Measurements from ENCODE around the gene MRPL21.

- TF ChIP-seq POLR2A (IDR thresholded peaks at IDR 0.05; ENCODE audit: low read length) (no peak), RAD21 (conservative IDR thresholded peaks at IDR 0.05 in 1 of 2, IDR thresholded peaks at IDR 0.05 in 1 of 2) (no peak), ESRRA (IDR thresholded peaks at IDR 0.05; ENCODE audit: borderline replicate concordance, low read length) (no peak), SREBF2 (IDR thresholded peaks at IDR 0.05) (no peak), HDAC2 (IDR thresholded peaks at IDR 0.05) (no peak), EP300 (IDR thresholded peaks at IDR 0.05) (no peak), BHLHE40 (IDR thresholded peaks at IDR 0.05; ENCODE audit: low read depth, low read length) (no peak), CHD2 (IDR thresholded peaks at IDR 0.05; ENCODE audit: low read length, partially characterized antibody) (no peak), NR3C1 (IDR thresholded peaks at IDR 0.05) (no peak), PHF8 (IDR thresholded peaks at IDR 0.05; ENCODE audit: borderline replicate concordance, low read depth) (no peak), FOSL2 (IDR thresholded peaks at IDR 0.05) (no peak), FOSL2 (CRISPR knock-in tag; IDR thresholded peaks at IDR 0.05) (no peak), HMGXB4 (CRISPR knock-in tag; IDR thresholded peaks at IDR 0.05; ENCODE audit: borderline replicate concordance) (no peak)
- TF ChIP-seq, protein P1, sequence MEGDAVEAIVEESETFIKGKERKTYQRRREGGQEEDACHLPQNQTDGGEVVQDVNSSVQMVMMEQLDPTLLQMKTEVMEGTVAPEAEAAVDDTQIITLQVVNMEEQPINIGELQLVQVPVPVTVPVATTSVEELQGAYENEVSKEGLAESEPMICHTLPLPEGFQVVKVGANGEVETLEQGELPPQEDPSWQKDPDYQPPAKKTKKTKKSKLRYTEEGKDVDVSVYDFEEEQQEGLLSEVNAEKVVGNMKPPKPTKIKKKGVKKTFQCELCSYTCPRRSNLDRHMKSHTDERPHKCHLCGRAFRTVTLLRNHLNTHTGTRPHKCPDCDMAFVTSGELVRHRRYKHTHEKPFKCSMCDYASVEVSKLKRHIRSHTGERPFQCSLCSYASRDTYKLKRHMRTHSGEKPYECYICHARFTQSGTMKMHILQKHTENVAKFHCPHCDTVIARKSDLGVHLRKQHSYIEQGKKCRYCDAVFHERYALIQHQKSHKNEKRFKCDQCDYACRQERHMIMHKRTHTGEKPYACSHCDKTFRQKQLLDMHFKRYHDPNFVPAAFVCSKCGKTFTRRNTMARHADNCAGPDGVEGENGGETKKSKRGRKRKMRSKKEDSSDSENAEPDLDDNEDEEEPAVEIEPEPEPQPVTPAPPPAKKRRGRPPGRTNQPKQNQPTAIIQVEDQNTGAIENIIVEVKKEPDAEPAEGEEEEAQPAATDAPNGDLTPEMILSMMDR (IDR thresholded peaks at IDR 0.05), result no peak
- TF ChIP-seq, protein P2, sequence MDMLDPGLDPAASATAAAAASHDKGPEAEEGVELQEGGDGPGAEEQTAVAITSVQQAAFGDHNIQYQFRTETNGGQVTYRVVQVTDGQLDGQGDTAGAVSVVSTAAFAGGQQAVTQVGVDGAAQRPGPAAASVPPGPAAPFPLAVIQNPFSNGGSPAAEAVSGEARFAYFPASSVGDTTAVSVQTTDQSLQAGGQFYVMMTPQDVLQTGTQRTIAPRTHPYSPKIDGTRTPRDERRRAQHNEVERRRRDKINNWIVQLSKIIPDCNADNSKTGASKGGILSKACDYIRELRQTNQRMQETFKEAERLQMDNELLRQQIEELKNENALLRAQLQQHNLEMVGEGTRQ (IDR thresholded peaks at IDR 0.05), result no peak
These were observed 33.2 kb downstream of the MRPL21 start for GRCh38 chr11:68870470-68870869.

Data from A549 (cell line).